DMS53 treated with DMSO at 0.1 percent for 48 hours (cell line): Measurements from ENCODE around the gene EMP3.

Experiments
- DNase-seq: peaks from one replicate; lab custom pipeline; 2025; ENCODE audit not compliant: unreplicated experiment; lab: John Stamatoyannopoulos, UW

Gene EMP3

GRCh38 chr19:48342841-48343540 lies 17.6 kb downstream of the EMP3 start:
- DNase-seq, result no peak

GRCh38 chr19:48344892-48345291 lies 19.5 kb downstream of the EMP3 start:
- no peak for DNase-seq

- no peak for DNase-seq
Measured at GRCh38 chr19:48346191-48346590, 20.8 kb downstream of the EMP3 start.

- no peak for DNase-seq
Measured at GRCh38 chr19:48348045-48348444, 22.7 kb downstream of the EMP3 start.

GRCh38 chr19:48348737-48349136 lies 23.4 kb downstream of the EMP3 start:
- no peak for DNase-seq

- no peak for DNase-seq
Measured at GRCh38 chr19:48350856-48351255, 25.5 kb downstream of the EMP3 start.

- peak; percentile 25 for DNase-seq
Measured at GRCh38 chr19:48351341-48351752, 26.0 kb downstream of the EMP3 start.

GRCh38 chr19:48353677-48354076 lies 28.3 kb downstream of the EMP3 start:
- DNase-seq, result no peak

- no peak for DNase-seq
Measured at GRCh38 chr19:48354332-48354992, 29.1 kb downstream of the EMP3 start.

- no peak for DNase-seq
Measured at GRCh38 chr19:48355365-48355954, 30.1 kb downstream of the EMP3 start.

- DNase-seq, result no peak
Measured at GRCh38 chr19:48359123-48359522, 33.8 kb downstream of the EMP3 start.

GRCh38 chr19:48361912-48362311 lies 36.6 kb downstream of the EMP3 start:
- no peak for DNase-seq

GRCh38 chr19:48362716-48363499 lies 37.6 kb downstream of the EMP3 start:
- DNase-seq, result peak; percentile 97

GRCh38 chr19:48363500-48363809 lies 38.1 kb downstream of the EMP3 start:
- DNase-seq, result no peak

- DNase-seq, result peak; percentile 99
Measured at GRCh38 chr19:48363810-48364597, 38.7 kb downstream of the EMP3 start, which contains the start of the genes SYNGR4 and TMEM143. TSS of gene SYNGR4 (plus strand) at chr19:48364367. CDS start at chr19:48365843, 1,476 bp downstream. TSS of gene TMEM143 (minus strand) at chr19:48363940. CDS start at chr19:48363920, 20 bp downstream.

- DNase-seq, result no peak
Measured at GRCh38 chr19:48364598-48365348, 39.4 kb downstream of the EMP3 start.

- DNase-seq, result no peak
Measured at GRCh38 chr19:48365602-48366001, 40.2 kb downstream of the EMP3 start.

- DNase-seq, result no peak
Measured at GRCh38 chr19:48367855-48368254, 42.5 kb downstream of the EMP3 start.

GRCh38 chr19:48368936-48369335 lies 43.6 kb downstream of the EMP3 start:
- no peak for DNase-seq

GRCh38 chr19:48370955-48371354 lies 45.6 kb downstream of the EMP3 start:
- no peak for DNase-seq
